Large intestine (tissue), 3 donors: ENCODE data around the gene CNTN4. TPM values are rescaled to one million over a fixed set of nuclear protein-coding genes. Genes with fewer than 3 reads are reported as not detected.

Experiments
- DNase-seq, 2 donors: peaks; one replicate each; pipeline versions ENCODE4 v3.0.0 to v3.0.0-alpha.2; 2013
- H3K27ac ChIP-seq: one replicate; pipeline ENCODE4 v1.5.1; 2013; ENCODE audit warnings: low read length
- H3K27me3 ChIP-seq: 2 replicates; pipeline ENCODE4 v1.6.1; 2013; ENCODE audit warnings: low read length; ENCODE audit not compliant: control insufficient read depth, insufficient read depth
- H3K36me3 ChIP-seq: 2 replicates; pipeline ENCODE4 v1.6.1; 2013; ENCODE audit warnings: low read length; ENCODE audit not compliant: control insufficient read depth, insufficient read depth
- H3K4me1 ChIP-seq: one replicate; pipeline ENCODE4 v1.6.1; 2013; ENCODE audit warnings: low read length; ENCODE audit not compliant: control insufficient read depth, insufficient read depth
- H3K4me3 ChIP-seq: one replicate; pipeline ENCODE4 v1.5.1; 2013; ENCODE audit warnings: low read length
- H3K9me3 ChIP-seq: one replicate; pipeline ENCODE4 v1.6.1; 2013; ENCODE audit warnings: mild to moderate bottlenecking, low read depth, low read length, moderate library complexity; ENCODE audit not compliant: control insufficient read depth
- WGBS: methylation state at CpG from one replicate; pipeline ENCODE4 v1.1.5; 2013; ENCODE audit warnings: low lambda C conversion rate; ENCODE audit not compliant: insufficient coverage; 5-methylcytosine and 5-hydroxymethylcytosine counted together
- polyA plus RNA-seq: library from polyadenylated mRNA; unstranded; fragments of 120-200 nt; gene quantifications from one replicate; pipeline ENCODE4 v1.2.1, GENCODE V29; 2013

CNTN4 gene
- polyA plus RNA-seq, 1 donor = 9.3 TPM

GRCh38 chr3:3105246-3105645 is 1006.6 kb downstream of the CNTN4 start:
- Histone ChIP-seq H3K36me3 (no peaks in the 10 kb centered on the region), H3K4me3 (no peak overlapping the region), H3K27ac (no peak overlapping the region), H3K9me3 (no peaks in the 10 kb centered on the region), H3K27me3 (peaks cover 3% of the 10 kb centered on the region), H3K4me1 (no peaks in the 10 kb centered on the region)
- no peak for DNase-seq
- 100% methylated on average over 1 of the region's 3 CpGs for WGBS

- Histone ChIP-seq H3K4me1 (no peaks in the 10 kb centered on the region), H3K27me3 (peaks cover 4% of the 10 kb centered on the region), H3K27ac (no peak overlapping the region), H3K36me3 (no peaks in the 10 kb centered on the region), H3K9me3 (no peaks in the 10 kb centered on the region), H3K4me3 (no peak overlapping the region)
- no peak for DNase-seq
- WGBS = no CpG with 5 or more reads among the region's 4 CpGs
Observed at GRCh38 chr3:3105815-3106214, 1007.1 kb downstream of the CNTN4 start.

- Histone ChIP-seq H3K4me3 (no peak overlapping the region), H3K4me1 (no peaks in the 10 kb centered on the region), H3K36me3 (no peaks in the 10 kb centered on the region), H3K27ac (no peak overlapping the region), H3K27me3 (peaks cover 6% of the 10 kb centered on the region), H3K9me3 (no peaks in the 10 kb centered on the region)
- no peak for DNase-seq
- 95% methylated on average over 3 of the region's 3 CpGs for WGBS
Observed at GRCh38 chr3:3107181-3107580, 1008.5 kb downstream of the CNTN4 start.
